ENCODE data around the gene FMNL1.
"Not testable (repeated sequence)": the region's sequence is repeated elsewhere in the genome, so short reads cannot be mapped to it uniquely, and the experiment has no call there.

FMNL1 gene

DNA sequence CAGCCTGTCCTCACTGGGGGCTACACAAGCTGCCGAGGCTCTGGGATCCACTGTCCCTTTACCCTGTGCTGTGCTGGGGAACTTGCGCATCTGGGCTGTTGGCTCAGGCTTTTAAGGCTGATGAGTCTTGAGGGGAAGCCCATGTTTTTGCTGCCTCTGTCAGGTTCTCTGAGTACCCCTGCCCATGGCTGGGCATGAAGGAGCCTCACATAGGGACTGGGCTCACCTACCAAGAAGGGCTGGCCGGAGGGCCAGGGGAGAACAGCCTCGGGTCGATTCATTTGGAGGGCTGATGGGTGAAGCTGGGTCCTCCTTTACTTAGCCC lies 14.6 kb downstream of the FMNL1 start:
- no peak for DNase-seq

DNA sequence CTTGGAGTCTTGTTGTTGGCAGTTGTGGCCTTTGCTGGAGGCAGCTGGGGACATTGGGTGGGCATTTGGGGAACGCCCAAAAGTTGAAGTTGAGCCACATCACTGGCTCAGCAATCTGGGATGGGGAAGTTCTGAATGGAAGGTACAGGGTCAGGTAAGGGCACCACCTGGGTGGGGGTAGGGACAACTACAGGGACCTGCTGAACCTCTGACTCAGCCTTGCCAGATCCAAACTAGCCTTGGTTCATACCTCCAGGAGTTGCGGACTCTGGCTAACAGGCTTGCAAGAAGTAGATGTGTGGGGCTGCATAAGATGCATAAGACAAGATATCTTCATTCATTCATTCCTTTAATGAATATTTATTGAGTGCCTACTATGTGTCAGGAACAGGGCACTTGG lies 16.0 kb downstream of the FMNL1 start:
- DNase-seq: no peak

DNA sequence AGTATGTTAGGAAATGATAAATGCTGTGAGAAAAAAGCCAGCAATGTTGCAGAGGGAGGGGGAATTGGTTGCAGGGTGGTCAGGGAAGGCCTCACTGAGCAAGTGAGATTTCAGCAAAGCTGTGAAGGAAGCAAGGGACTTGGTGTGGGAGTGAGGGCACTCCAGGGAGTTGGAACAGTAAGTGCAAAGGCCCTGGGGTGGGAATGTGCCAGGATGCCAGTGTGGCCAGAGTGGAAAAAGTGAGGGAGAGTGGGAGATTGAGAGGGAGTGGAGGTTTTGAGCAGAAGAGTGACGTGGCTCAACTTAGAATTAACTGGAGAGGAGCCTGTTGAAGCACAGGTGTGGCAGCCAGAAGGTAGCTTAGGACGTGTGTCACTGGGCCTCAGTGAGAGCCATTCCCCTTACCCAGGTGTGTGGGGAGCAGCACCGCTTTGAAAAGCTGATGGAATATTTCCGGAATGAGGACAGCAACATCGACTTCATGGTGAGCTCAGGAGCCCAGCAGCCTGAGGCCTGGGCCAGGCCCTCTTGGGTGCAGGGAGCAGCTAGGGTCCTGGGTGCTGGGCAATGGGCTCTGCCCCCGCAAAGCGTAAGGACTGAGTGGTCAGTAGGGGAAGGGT lies 16.6 kb downstream of the FMNL1 start:
- no peak for DNase-seq

DNA sequence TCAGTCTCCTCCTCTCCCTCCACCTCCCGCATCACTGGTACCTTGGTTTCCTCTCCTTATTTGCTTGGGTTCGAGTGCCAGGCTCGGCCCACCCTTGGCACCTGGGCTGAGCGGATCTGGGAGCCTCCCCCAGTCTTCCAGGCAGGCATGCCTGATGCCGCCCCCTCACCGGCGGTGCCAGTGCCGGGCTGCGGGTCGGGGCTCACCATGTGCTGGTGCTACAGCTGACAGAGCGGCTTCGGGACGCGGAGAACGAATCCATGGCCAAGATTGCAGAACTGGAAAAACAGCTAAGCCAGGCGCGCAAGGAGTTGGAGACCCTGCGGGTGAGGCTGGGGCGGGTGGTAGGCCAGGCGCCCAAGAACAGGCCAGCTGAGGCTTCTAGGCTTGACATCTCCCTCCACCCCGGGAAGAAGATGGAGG lies 19.2 kb downstream of the FMNL1 start:
- no peak for DNase-seq

DNA sequence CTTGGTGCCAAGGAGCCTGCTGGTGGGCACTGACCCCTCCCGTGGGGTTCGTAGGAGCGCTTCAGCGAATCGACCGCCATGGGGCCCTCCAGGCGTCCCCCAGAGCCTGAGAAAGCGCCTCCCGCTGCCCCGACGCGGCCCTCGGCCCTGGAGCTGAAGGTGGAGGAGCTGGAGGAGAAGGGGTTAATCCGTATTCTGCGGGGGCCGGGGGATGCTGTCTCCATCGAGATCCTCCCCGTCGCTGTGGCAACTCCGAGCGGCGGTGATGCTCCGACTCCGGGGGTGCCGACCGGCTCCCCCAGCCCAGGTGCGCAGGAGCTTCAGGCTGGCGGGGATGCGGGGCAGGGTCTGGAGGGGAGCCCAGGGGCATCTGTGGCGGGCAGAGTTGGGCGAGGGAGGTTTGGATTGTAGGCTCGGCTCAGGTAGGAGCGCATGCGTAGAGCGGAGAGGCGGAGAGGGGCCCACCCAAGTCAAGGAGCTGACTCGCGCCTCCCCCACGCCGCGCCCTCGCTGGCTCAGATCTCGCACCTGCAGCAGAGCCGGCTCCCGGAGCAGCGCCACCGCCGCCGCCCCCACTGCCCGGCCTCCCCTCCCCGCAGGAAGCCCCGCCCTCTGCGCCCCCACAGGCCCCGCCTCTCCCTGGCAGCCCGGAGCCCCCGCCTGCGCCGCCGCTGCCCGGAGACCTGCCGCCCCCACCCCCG lies 19.8 kb downstream of the FMNL1 start:
- DNase-seq: no peak

DNA sequence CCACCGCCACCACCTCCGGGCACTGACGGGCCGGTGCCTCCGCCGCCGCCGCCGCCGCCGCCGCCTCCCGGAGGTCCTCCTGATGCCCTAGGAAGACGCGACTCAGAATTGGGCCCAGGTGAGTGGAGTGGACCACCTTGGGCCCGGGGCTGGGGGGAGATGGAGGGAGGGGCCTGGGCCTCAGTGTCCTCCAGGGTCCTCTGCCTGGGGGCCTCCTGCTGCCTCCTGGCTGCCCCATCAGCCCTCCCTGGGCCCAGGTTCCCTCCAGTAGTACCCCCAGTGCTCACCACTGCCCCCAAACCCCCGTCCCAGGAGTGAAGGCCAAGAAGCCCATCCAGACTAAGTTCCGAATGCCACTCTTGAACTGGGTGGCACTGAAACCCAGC lies 20.3 kb downstream of the FMNL1 start:
- DNase-seq: no peak

DNA sequence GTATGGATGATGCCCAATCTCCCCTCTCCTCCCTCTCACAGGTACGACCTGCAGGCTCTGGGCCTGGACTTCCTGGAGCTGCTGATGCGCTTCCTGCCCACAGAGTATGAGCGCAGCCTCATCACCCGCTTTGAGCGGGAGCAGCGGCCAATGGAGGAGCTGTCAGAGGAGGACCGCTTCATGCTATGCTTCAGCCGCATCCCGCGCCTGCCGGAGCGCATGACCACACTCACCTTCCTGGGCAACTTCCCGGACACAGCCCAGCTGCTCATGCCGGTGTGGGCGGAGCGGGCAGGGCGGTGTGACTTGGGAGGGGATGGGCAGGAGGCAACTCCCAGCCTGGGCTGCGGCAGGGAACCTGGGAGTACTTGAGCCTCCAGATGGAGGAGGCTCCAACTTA lies 22.1 kb downstream of the FMNL1 start:
- DNase-seq: no peak

DNA sequence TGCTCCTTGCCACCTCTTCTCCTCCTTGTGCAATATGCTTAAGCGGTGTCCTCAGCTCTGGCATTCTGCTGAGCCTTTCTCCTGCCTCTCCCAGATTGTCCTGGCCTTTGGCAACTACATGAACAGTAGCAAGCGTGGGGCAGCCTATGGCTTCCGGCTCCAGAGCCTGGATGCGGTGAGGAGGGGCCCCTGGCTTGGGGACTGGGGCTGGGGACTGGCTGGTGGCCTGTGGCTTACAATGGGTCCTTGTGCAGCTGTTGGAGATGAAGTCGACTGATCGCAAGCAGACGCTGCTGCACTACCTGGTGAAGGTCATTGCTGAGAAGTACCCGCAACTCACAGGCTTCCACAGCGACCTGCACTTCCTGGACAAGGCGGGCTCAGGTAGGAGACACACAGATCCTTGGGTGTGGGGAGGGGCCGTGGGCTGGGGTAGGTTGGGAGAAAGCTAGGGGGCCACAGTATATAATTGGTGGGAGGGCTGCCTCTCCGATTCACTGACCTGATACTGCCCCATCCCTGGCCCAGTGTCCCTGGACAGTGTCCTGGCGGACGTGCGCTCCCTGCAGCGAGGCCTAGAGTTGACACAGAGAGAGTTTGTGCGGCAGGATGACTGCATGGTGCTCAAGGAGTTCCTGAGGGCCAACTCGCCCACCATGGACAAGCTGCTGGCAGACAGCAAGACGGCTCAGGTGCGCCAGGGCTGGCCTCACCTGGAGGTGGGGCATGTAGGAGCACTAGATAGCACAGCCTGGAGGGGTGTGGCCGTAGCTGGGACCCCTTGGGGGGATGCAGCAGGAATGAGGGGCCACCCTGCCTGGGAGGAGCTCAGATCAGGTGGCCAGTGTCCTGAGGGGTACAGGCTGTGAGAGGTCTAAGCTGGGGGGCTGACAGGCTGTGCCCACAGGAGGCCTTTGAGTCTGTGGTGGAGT lies 23.3 kb downstream of the FMNL1 start:
- no peak for DNase-seq

DNA sequence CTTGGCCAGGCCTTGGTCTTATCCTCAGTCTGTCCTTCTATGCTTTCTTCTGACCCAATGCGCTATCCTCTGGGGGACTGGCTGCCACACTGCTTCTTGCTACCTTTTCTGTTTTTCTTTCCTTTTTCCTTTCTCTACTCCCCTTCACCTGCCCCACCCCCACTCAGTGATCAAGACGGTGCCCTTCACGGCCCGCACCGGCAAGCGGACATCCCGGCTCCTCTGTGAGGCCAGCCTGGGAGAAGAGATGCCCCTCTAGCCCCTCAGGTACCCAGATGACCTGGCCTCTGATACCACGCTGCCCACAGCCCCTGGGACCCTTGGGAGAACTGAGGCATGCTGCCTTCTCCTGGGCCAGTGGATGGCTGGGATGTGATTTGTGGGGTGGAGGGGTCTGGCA lies 24.7 kb downstream of the FMNL1 start:
- DNase-seq: no peak

DNA sequence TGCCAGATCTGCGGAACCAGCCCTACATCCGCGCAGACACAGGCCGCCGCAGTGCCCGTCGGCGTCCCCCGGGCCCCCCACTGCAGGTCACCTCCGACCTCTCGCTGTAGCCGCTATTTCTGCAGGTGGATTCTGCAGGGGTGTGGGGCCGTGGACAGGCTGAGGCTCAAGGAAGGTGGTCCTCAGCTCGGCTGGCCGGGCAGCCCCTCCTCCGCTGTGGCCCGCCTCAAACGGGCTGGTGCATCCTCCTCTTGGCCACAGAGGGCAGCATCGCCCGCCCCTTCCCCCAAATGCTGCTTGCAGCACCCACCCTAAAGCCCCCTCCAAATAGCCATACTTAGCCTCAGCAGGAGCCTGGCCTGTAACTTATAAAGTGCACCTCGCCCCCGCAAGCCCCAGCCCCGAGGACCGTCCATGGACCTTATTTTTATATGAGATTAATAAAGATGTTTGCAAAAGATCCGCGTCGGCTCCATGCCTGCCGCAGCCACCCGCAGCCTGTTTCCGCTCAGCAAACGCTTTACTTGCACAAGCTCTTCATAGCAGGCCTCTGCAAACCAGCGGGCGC lies 25.3 kb downstream of the FMNL1 start:
- DNase-seq: no peak

DNA sequence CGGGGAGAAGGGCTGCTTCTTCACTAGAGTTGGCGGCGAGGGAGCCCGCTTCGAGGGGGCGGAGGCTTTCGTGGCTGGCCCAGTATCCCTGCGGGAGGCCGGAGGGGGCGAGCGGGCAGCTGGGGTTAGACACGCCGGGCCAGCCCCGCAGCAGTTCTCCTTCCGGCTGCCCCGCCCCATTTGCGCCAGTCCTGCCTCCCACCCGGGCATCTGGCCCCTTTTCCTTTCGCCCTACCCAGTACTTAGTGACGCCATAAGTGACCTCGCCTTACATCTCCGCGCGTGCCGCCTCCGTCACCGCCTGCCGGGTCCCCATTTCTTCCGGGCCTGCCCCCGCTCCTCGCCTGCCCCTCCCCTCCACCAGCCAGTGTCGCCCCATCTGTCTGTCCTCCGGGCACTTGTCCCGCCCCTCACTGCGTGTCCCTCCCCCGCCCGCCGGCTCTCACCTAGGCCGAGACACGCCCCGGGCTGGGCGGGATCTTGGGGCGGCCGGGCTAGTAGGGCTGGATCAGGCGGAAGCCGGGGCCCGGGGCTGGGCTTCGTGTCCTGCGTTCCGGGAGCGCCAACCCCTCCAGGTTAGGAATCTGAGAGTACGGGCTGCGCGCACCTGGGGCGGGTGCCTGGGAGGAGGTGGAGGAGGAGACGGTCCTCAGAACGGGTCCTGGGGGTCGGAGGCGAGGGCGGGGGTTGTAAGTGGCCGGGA lies 25.9 kb downstream of the FMNL1 start:
- DNase-seq: peak; percentile 95

DNA sequence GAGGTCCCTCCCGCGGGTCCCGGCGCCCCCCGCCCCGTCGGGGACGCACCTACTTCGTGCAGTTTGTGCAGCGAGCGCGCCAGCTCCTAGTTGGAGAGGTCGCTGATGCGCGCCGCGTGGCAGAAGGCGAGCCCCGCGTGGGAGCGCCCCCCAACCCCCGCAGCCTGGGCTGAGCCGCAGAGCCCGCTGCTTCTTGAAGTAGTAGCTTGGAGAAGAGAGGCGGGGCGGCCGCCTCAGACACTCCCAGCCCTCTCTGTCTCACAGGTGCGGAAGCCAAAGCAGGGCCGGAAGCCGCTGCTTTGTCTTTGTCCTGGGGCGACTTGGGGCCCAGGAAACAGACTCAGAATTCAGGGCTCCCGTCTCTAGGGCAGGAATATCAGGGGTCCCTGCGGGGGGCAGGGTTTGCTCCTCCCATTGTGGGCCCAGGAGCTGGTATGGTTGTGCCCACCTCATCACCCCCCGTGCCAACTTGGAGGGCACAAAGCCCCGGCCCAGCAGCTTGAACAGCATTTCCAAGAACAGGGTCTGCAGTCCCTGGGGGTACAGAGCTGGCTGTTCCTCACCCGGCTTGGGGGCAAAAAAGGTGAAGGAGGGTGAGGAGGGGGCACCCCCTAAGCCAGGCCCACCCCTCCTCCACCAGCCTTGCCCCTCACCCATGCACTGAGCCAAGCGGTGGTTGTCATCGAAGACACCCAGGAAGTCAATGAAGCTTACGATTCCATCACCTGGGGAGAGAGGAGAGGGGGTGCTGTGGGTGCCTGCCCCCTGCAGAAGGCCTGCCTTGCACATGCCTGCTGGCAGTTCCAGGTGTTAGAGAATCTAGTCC lies 26.7 kb downstream of the FMNL1 start:
- peak; percentile 80 for DNase-seq

DNA sequence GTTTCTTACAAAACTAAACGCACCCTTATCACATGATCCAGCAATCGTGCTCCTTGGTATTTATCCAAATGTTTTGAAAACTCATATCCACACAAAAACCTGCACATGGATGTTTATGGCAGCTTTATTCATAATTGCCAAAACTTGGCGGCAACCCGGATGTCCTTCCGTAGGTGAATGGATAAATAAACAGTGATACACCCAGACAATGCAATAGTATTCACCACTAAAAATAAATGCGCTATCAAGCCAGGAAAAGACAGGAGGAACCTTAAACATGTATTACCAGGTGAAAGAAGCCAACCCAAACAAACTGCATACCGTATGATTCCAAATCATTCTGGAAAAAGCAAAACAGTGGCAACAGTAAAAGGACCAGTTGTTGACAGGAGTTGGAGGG lies 30.2 kb downstream of the FMNL1 start:
- DNase-seq: no peak

DNA sequence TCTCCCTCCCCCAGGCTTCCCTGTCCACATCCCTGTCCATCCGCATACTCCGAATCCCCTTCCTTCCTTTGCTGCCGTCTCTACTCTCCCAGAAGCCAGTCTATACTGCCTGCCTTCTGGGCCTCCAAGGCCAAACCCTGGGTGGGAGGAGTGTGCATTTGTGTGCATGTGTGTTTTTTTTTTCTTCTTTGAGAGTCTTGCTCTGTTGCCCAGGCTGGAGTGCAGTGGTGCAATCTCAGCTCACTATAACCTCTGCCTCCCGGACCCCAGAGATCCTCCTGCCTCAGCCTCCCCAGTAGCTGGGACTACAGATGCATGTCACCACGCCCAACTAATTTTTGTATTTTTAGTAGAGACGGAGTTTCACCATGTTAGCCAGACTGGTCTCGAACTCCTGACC lies 31.6 kb downstream of the FMNL1 start:
- not testable (repeated sequence) for DNase-seq

DNA sequence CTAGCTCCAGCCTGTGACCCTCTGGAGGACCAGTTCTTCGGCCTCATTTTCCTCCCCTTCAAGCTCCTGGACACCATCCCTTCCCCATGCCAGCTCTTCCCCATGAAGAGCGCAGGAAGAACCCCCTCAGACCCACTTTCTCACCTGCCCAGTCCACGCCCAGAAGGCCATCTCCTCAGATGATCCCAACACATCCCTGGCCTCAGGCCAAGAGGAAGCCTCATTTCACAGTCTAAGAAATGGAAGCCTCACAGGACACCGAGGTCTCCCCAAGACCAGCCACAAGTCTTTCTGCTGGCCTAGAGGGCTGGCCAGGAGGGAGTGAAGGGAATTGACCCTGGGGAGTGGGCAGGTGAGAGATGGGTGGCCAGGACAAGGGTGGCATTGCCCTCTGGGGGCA lies 32.2 kb downstream of the FMNL1 start:
- no peak for DNase-seq

DNA sequence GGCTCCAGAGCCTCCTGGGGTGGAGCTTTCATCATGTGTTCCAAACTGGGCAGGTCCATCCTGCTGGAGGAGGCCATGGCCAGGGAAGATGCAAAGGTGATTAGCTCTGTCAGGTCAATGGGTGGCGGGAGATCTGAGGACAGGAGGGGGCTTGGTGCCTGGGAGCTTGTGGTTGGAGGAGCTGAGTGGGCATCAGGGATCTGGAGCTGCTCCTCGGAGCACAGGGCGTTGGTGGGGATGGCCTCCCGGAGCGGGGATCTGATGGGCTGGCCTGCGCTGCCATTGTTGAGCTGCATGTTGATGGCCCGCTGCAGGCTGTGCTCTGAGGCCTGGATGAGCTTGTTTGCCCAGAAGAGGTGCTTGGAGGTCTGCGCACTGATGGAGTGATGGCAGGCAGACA lies 33.7 kb downstream of the FMNL1 start:
- no peak for DNase-seq

DNA sequence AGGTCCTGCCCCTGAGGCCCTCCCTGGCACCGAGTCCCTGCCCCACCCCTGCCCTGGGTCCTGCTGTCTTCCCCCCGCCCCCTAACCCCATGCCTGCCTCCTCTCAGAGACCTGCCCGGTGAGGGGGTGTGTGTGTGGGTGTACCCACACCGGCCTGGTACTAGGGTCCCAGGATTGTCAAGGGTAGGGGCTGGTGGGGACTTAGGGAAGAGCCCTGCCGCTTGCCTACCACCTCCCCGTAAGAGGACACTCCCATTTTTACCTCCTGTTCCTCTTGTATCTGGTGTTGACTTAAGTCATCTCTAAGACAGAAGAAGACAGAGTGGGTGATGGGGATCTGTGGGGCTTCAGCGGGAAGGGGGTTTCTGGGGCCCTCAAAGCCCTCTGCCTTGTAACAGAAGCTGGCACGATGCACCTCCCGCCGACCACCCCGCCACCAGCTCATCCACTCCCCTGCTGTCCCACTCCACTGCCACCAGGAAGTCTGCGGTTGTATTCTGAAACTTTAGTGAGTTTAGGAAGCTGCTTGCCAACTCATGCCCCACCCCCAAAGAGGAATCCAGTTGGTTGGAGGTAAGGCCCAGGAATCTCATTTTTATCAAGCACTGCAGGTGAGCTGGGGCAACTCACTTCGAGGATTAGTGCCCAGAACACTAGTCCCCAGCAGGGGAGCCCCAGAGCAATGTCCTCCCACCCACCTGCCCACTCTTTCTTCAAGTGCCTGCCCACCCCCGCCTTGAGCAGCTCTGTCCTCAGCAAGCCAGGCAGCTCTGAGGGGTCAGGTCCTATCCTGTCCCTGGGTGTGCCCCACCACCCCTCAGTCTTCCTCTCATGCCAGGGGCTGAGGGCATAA lies 34.7 kb downstream of the FMNL1 start:
- no peak for DNase-seq

DNA sequence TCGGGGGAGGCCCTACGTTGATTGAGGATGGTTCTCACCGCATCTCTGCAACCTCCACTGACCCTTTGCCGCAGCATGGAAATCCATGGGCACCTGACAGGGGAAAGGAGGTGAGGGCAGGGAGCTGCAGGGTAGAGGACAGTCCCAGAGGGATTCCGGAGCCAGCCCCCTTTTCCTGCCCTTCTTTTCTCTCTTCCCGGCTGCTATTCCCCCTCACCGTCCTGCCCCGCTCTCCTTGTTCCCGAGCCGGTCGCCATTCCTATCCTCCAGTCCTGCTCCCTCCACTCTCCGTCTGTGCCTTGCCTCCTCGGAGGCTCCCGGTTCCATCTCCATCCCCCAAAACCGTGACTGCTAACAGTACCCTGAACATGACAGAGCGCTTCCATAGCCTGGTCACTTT lies 35.4 kb downstream of the FMNL1 start:
- no peak for DNase-seq

DNA sequence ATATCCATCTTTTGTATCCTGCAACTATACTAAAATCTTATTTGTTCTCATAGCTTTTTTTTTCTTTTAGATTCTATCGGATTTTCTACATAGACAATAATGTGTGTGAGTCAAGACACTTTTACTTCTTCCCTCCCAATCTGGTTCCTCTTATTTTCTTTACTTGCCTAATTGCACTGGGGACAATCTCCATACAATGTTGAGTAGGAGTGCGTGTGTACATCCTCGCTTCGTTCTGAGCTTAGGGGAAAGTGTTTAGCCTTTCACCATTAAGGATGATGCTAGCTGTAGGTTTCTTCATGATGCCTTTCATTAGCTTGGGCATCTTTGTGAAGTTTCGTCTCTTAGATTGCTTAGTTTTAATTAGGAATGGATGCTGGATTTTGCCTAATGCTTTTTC lies 37.3 kb downstream of the FMNL1 start:
- DNase-seq: no peak

DNA sequence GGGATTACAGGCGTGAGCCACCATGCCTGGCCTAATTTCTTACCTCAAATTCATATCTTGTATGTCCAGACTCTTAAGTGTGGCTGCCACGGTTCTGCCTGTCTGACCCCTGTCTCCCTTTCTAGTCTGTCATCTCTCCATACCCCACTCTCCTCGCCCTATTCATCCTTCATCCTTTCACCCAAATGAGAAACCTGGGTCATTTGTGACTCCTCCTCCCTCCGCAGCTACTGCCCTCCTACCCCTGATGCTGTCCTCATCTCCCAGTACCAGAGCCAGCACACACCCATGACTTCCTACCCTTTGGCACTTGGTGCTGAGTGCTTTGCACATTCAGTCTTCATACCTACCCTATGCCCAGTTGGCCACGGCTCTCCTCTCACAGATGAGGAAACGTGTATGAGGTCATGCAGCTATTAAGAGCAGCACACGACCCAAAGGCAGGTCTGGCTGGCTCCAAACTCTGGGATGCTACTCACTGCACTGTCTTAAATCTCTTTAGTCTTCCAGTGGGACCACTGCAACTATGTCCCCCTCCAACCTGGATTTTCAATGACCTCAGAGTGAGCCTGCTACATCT lies 38.6 kb downstream of the FMNL1 start:
- DNase-seq: no peak
